HG02870 (cell line): ENCODE measurements around the gene NUP107.
"Not testable (repeated sequence)": the region's sequence is repeated elsewhere in the genome, so short reads cannot be mapped to it uniquely, and the experiment has no call there.

ENCODE experiments used
- ATAC-seq: cut with Tn5 transposase; IDR thresholded peaks from one replicate; pipeline ENCODE4 v1.9.1; 2021; ENCODE audit warnings: mild to moderate bottlenecking, moderate library complexity; ENCODE audit not compliant: unreplicated experiment

NUP107 gene

DNA sequence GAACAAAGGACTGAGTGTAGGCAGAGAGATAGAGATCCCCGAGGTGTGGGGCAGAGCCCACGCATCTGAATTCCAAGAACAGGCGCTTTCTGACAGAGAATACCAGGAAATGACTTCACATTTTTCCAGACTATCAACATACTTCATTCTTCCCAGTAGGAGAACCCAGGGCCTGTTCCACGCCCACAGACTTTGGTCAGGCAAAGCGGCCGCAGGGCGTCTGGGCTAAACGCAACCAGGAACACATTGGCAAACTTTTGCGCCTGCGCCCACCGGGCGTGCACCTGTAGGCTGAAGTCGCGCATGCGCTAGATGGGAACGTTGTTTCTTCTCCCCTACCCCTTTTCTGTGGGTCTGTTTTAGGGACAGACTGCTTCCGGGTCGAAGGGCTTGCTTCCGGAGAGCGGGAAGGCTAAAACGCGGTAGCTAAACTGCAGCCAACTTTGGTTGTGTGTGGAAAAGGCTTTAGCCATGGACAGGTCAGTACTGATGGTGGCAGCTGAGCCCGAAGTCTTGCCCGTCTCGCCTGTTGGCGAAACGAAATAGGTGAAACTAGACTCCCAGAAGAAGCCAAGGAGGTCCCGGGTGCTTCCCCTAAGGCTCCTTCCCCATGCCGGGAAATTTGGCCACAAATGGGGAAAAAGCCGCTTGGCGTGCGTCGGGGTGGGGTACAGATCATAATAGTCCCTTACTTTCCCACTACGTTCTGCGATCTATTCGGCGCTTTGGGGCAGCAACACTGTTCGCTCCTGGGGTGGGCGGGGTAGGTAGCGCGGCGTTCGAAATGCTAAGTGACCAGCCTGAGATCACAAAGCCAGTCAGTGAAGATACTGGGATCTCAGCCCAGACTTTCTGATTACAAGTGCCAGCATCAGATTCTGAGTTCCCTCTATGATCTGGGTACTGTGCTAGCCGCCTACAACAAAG is at the start of gene NUP107:
Gene NUP107, plus strand, starts transcription at position 384 of the 927 bp plus-strand sequence. Its CDS starts 88 bp downstream, at position 472.
- ATAC-seq, result peak; percentile 96

DNA sequence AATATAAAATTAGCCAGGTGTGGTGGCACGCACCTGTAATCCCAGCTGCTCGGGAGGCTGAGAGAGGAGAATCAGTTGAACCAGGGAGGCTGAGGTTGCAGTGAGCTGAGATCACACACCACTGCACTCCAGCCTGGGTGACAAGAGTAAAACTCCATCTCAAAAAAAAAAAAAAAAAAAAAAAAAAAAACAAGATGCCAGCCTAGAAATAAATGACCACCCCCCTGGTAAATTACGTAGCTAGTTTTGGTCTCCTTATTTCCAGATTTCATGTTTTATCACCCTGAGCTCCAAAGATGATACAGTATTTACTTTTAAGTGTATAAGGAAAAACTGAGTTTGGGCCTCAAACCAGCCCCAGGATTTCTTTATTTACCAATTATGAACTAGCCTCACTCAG is 49.3 kb upstream of the NUP107 start:
- ATAC-seq, result not testable (repeated sequence)

DNA sequence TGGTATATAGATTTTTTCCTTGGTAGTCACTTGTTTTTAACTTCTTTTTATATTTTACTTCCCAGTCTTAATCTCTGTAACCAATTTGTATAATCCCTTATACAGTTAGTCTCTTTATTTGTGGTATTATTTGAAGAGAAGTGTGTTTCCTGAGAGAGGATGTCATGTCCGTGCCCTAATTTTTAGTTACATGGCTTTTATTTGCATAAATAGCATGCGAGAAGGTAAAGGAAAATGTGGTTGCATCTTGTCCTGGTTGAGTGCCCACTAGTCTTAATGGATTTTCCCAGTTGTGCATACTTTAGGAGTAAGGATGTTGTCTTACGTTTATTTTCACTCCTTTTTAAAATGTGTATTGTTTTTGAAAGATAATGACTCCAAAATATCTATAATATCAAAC is 48.6 kb upstream of the NUP107 start:
- no peak for ATAC-seq

DNA sequence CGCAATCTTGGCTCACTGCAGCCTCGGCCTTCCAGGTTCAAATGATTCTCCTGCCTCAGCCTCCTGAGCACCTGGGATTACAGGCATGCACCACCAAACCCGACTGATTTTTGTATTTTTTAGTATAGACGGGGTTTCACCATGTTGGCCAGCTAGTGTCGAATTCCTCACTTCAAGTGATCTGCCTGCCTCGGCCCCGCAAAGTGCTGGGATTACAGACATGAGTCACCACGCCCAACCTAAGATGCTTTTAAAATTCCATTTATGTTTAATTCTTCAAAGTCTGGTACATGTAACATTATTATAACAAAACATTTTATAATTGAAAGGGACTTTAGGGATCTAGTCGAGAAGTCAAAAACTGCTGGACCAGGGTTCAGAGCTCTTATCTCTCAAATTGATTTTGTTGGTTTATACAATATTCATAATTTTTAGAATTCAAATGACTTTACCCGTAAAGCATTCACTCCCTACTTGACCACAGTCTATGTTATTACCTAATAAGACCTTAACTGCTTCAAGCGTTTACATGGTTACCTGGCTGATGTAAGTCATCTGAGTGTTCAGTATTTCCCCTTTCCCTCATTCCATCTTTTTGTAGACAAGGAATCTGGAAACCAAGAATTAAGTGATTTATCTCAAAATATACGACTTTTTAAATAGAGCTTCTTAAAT is 47.9 kb upstream of the NUP107 start:
- no peak for ATAC-seq

DNA sequence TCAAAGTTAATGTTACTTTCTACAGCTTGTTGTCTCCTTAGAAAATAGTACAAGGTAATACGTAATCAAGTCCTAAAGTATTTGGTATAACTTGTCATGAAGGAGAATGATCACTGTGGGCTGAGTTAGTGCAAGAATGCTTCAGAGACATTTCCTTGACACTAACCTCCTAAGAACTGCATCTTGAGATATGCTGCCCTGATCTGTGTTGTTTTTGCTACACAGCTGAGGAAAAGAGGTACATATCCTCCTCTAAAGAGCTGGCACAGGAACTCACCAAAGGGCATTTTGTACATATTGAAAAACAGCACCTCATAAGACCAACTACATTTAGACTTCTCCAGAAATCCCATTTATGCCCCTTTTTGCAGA is 47.4 kb upstream of the NUP107 start:
- ATAC-seq, result no peak

DNA sequence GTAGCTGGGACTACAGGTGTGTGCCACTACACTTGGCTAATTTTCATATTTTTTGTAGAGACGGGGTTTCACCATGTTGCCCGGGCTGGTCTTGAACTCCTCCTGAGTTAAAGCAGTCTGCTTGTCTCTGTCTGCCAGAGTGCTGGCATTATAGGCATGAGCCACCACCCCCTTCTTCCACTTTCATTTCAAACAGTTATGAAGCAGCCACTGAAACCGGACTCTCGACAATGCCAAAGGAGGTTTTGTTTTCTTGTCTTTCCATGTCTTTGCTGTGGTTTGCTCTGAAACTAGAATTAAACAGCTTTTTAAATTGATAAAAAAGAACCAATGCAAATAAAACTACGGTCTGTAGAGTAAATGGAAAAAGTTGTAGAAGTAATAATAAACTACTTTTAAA is 45.6 kb upstream of the NUP107 start:
- ATAC-seq, result peak; percentile 79

DNA sequence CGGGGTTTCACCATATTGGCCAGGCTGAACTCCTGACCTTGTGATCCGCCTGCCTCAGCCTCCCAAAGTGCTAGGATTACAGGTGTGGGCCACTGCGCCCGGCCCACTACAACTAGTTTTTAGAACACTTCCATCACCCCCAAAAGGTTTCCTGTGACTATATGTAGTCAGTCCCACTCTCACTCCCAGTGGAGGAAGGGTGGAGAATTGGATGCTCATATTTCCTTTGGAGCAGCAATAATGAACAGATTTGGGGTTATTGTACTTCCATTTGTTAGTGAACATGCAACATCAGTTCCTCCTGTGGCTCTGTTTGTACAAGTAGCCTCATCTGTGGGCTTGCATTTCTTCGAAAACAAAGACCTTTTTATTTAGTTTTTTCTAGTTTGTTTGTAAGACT is 40.3 kb upstream of the NUP107 start:
- ATAC-seq, result no peak

DNA sequence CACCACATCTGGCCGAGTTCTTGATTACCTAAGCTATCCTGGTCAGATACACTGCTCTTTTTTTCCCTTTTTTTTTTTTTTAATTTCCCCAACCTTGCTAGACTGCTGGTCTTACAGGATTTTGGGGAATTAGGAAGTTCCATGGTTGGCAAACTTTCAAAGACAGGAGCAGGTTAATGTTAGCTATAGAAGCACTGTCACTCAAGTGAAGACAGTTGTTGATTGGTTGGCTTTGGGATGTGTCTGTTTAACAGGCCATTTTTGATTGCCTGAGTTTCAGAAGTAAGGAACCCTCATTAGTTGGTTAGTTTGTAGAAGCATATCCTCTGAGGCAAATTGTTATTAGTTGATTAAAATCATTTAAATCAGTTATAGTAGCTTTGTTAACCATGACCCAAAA is 39.3 kb upstream of the NUP107 start:
- no peak for ATAC-seq

DNA sequence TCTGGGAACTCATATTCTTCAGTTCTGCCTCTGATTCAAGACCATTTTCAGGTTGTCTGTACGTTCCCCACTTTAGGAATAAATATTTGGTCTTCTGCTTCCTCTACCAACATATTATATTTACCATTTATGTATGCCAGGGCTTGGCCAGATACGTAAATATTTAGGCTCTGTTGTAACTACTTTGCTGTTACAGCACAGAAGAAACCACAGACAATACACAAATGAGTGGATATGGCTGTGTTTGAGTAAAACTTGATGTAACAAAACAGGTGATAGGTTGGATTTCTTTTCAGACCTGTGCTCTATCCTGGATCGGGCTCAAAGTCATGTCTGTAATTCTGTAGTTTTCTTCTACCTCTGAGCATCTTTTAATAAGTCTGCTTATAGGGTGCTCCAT is 38.6 kb upstream of the NUP107 start:
- peak; percentile 79 for ATAC-seq

DNA sequence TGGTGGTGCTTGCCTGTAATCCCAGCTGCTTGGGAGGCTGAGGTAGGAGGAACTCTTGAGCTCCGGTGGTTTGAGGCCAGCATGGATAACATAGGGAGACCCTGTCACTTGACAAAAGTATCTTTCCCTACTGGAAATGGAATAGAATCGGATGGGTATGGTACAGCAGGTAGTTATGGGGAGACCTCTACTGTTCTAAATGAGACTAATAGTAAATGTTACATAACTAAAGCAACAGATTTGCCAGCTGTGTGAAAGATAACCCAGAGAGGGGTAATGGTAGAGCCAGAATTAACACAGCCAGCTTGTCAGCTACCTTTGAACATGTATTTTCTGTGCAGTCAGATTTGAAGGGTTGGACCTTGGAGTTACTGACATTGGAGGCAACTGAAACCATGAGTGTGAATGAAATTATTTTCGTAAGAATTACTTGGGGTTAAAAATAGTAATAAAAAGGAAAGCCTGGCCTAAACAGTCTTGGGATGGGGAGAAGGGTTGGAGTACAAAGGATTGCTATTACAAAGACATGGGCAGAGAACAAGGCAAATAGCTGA is 21.7 kb upstream of the NUP107 start:
- no peak for ATAC-seq

DNA sequence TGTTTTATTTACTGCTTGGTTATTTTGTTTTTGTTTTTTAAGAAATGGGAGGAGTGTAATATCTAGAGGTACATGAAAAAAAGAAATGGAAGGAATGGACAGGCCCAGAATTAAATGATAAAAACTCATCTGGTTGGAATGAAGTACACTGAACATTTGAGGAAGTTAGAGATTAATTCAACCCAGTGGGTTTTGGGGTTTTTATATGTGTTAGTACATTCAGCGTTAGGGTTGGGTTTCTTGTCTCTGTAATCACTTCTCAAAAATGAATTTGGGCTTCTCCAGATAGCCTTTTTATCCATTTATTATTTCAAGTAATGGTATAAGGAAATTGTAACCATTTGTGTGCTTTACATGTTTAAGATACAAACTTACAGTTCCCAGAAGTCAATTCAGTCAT is 19.5 kb upstream of the NUP107 start:
- no peak for ATAC-seq

DNA sequence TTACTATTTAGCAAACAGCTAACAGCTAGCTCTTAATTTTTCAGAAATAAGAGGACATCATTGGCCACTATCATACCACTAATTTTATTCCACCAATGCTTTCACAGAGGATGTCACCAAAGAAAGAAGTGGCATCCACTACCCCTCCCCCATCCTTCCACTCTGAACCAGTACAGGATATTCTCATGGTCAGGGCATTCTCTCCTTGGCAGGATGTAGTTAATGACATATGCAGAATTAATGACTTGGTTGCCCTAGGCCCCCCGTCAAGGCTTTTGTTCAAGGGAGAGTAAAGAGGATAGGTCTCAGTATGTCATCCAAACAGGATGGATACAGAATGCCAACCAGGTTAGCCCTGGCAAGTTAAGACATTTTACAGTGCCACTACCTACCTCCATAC is 18.9 kb upstream of the NUP107 start:
- no peak for ATAC-seq

DNA sequence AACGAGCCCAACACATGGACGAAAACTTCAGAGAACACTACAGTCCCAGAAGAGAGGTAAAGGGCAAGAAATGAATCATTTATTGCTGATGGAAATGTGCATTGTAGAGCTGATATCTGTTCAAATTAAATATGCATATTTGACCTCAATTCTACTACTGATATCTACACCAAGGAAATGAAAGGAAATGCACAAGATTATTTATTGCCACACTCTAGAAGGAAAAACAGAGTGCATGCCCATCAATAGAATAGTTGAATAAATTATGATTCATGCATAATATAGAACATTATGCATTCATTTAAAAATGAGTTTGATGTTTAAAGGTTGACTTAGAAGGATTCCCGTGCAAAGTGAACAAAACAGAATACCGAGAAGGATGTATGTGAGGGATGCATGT is 15.6 kb upstream of the NUP107 start:
- no peak for ATAC-seq

DNA sequence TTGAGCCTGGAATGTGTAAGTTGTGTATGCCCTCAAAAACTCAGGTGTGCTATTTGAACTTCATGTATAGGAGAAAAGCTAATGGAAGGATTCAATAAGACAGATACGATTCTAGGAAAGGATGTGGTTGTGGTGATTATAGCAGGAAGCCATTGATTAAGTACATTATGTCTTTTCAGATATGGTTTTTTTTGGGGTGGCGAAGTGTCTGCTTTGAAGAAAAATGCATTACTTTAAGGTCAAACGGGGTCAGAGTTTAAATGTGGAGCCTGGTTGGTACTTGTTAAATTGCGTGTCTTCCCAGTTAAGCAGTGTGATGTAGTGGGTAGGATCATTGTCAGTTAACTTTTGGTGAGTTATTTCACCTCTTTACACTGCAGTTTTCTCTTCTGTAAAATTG is 13.0 kb upstream of the NUP107 start:
- no peak for ATAC-seq

DNA sequence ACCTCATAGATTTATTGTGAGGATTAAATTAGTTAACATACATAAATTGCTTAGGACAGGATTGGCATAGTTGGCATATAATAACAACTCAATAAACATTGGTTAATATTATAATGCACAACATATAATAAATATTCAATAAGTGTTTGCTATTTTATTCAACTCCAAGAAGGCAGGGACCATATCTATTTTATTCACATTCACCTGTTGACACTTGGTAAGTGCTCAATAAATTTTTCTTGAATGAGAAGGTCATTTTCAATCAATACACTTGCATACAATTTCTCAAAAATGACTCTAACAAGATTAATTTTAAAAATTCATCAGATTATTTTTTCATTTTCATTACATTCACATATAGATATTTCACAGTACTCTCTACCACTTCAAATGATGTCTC is 12.4 kb upstream of the NUP107 start:
- no peak for ATAC-seq

DNA sequence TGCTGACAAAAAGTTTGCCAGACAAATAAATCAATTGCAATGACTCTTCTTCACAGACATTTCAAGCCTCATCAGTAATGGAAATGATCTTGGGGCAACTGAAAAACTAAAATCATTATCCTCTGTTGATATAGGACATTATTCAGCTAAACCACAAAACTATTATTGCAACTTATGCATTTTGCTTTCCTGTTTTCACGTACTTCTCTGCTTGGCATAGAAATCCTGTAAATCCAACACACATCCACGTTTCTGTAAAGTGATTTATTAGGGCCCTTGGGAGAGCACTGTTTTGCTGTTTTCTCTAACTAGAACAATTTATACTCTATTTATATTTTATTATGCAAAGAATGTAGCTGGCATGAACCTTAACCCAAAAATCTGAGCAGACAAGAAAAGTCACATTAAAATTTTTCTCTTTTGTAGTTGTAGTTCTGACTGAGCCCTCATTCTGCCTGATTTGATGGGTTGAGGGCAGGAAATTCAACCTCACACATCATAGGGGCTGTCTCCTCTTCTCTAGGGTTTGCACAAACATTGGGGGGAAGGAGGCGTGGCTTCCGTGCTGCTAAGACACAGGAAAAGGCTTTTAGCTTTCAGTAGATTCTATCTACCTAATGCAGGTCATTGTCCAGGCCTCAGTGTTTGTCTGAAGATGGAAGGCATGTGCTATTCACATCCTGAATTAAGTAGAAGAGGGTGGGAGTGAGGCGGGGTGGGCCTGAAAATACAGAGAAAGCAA is 11.5 kb upstream of the NUP107 start:
- no peak for ATAC-seq

DNA sequence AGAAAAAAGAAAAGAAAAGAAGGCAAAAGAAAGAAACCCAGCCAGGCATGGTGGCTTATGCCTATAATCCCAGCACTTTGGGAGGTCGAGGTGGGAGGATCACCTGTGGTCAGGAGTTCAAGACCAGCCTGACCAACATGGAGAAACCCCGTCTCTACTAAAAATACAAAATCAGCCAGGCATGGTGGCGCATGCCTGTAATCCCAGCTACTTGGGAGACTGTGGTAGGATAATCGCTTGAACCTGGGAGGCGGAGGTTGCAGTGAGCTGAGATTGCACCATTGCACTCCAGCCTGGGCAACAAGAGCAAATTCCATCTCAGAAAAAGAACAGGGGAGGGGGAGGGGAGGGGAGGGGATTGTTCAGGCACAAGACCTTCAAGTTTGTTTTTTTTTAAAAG is 9.9 kb upstream of the NUP107 start:
- not testable (repeated sequence) for ATAC-seq

DNA sequence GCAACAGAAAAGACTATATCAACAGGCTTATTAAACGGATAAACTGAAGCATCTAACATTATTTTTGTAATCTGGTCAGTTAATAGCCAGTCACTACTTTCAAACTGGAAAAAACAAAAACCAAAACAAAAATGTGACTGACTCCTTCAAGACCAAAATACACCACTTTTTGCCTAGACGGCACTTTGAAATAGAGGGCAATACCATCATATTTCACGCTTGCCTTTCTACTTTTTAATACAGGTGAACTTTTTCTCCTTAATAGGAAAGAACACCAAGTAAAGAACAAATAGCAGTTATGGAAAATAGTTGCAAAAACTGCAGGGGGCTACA is 550 bp upstream of the NUP107 start:
- ATAC-seq, result no peak

DNA sequence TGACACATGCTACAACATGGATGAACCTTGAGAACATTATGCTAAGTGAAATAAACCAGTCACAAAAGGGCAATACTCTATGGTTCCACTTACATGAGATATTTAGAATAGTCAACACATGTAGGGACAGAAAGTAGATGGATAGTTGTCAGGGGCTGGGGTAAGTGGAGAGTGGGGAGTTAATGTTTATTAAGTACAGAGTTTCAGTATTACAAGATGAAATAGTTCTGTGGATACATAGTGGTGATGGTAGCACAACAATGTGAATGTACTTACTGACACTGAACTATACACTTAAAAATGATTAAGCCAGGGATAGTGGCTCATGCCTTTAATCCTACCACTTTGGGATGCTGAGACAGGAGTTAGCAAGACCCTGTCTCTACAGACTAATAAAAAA is 8.7 kb downstream of the NUP107 start:
- ATAC-seq, result no peak

DNA sequence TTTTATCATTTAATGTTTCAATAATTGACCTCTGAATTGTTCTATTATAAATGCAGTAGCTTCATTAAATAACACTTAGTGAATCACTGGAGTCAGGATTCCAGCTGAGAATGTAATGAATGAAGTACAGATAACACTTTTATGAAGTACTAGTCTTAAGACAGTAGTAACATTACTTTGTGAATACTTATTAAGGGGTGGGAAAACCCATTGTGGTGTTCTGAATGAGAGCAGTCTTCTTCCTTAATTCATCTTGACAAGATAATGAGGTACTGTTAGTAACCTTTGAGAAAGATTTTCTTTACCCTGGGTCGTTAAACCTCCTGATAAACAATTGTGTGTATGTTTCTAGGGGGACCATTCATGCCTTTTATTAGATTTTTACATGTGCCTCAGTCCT is 12.7 kb downstream of the NUP107 start:
- no peak for ATAC-seq

DNA sequence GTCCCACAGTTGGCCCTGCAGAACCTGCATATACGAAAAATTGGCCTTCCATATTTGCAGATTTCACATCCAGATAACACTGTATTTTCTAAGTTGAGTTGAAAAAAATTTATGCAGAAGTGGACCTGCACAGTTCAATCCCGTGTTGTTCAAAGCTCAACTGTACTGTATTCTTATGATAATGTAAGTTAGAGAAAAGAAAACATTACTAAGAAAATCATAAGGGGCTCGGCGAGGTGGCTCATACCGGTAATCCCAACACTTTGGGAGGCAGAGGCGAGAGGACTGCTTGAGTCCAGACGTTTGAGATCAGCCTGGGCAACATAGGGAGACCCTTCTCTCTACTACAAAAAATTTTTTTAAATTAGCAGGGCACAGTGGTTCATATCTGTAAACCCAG is 41.0 kb downstream of the NUP107 start:
- ATAC-seq, result no peak
